Renal cortical epithelial cell (primary cell): ENCODE data around the gene RAB3IL1. TPM values are rescaled to one million over a fixed set of nuclear protein-coding genes. Genes with fewer than 3 reads are reported as not detected.
"Not testable (repeated sequence)": the region's sequence is repeated elsewhere in the genome, so short reads cannot be mapped to it uniquely, and the experiment has no call there.

ENCODE experiments used
- DNase-seq: peaks from one replicate; pipeline ENCODE4 v3.0.0-alpha.2; 2011; ENCODE audit warnings: low read depth
- total RNA-seq: library from RNA; depleted of rRNA; stranded (reverse); fragments of >200 nt; gene quantifications from 2 replicates; pipeline ENCODE4 v1.2.3, GENCODE V29; 2014

Gene RAB3IL1
- 0.35 and 0.75 TPM in 2 replicates for total RNA-seq

GRCh38 chr11:61917334-61918109 is at the start of gene RAB3IL1:
Gene RAB3IL1, minus strand, starts transcription at chr11:61917566. Its CDS starts 199 bp downstream, at chr11:61917367.
- DNase-seq, result no peak

DNA sequence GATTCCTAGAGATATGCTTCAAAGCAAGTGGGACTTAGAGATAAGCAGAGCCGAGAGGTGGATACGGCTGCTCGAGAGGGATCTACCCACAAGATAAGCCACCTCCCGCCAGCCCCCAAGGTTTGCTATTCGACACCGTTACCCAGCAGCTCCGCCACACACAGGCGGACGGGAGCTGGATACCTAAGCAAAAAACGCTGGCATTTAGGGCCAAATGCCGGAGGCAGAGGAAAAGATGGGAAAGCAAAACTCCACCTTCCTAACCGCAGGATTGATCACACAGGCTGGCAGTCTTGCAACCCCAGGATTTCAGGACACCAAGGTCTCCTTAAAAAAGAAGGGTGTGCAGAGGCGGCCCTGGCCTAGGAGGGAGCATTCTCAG is 49.4 kb upstream of the RAB3IL1 start:
- no peak for DNase-seq

DNA sequence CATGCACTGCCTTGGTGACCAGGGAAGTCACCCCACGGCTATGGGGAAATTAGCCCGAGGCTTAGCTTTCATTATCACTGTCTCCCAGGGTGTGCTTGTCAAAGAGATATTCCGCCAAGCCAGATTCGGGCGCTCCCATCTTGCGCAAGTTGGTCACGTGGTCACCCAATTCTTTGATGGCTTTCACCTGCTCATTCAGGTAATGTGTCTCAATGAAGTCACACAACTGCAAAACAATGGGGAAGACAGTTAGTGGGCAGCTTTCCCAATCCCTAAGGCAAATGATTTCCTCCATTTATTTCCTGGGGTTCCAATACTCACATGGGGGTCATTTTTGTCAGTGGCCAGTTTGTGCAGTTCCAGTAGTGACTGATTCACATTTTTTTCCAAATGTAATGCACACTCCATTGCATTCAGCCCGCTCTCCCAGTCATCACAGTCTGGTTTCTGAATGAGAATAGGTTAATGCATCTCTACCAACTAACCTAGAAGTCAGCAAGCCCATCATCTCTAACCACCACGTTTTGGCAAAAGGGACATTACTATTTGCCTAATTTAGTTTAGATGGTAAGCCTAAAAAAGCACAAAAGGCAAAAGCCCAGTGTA is 47.4 kb upstream of the RAB3IL1 start:
- DNase-seq, result not testable (repeated sequence)

GRCh38 chr11:61964058-61964665 is 46.8 kb upstream of the RAB3IL1 start:
- DNase-seq, result no peak

DNA sequence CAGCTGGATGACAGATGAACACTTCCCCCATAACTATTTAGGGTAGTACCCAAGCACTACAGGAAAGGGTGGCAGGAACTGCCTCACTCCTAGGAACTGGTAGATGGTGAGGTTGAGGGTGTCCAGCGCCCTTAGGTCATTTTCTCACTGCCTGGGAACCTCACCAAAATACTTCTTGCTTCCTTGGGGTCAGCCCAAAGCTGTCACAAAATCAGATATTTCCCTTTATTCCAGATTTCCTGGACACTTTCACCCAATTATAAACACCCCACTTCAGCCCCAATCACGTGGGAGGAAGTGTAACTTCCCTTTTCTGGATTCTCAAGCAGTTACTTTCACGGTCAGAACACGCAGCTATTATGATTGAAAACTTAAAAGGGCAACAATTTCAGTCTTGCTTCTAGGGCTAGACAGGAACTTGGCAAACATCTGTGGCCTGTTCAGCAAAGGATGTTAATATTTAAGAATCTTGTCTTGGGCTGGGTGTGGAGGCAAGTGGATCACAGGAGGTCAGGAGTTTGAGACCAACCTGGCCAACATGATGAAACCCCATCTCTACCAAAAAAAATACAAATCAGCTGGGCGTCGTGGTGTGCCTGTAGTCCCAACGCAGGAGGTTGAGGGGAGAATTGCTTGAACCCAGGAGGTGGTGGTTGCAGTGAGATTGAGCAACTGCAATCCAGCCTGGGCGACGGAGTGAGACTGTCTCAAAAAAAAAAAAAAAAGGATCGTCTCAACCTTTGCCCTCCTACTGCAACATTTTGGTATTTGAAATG is 46.1 kb upstream of the RAB3IL1 start:
- peak; percentile 87 for DNase-seq

DNA sequence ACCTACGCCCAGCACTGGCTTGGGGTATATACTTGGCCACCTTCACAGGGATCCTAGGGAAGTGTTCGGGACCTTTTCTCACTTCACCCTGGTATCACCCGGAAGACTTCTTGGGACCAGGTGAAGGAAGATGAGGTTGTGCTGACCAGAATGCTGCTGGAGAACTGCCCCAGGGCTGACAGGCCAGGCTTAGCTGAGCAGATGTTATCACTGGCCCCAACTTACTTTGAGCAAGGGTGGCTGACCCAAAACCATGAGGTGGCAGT is 45.6 kb upstream of the RAB3IL1 start:
- DNase-seq, result peak; percentile 81

- DNase-seq, result peak; percentile 50
Measured at GRCh38 chr11:61962213-61963015, 45.0 kb upstream of the RAB3IL1 start.

GRCh38 chr11:61961570-61962212 is 44.3 kb upstream of the RAB3IL1 start:
- DNase-seq, result peak; percentile 89

GRCh38 chr11:61960532-61960931 is 43.2 kb upstream of the RAB3IL1 start:
- no peak for DNase-seq

DNA sequence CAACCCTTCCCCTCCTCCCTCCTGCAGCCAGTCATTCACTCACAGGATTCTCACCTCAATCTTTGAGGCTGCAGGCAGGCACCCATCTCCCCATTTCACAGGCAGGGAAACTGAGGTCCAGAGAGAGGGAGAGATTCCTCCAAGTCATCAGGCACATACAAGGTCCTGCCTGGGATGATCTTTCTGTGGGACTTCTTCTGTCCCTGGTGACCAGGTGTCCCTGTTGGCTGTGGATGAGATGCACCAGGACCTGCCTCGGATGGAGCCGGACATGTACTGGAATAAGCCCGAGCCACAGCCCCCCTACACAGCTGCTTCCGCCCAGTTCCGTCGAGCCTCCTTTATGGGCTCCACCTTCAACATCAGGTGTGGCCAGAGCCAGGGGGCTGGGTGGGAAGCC is 42.3 kb upstream of the RAB3IL1 start:
- DNase-seq, result no peak

GRCh38 chr11:61959114-61959513 is 41.7 kb upstream of the RAB3IL1 start:
- DNase-seq, result no peak

- no peak for DNase-seq
Measured at GRCh38 chr11:61958590-61958989, 41.2 kb upstream of the RAB3IL1 start.

DNA sequence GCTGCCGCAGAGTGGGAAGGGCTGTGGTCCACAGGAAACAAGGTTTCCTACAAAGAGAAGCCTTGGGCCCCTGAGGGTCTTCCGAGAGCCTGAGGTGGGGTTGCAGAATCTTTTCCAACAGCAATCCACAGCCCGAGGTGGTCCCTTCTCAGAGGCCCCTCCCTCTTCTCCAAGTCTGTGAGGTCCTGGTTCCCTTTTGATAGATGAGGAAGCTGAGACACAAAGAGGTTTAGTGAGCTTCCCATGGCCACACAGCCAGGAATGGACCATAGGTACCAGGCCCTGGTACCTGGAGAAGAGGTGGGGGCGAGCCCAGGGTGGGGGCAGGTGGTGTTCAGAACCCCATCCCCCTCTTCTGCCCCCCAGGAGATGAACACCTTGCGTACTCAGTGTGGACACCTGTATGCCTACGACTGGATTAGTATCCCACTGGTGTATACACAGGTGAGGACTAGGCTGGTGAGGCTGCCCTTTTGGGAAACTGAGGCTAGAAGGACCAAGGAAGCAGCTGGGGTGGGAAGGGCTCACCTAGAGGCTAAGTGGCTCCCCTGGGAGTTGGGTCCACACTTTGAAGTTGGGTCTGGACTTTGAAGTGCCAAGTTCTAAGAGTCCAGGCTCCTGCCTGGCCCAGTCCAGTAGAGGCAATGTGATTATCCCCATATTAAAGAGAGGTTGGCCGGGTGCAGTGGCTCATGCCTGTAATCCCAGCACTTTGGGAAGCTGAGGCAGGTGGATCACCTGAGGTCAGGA is 39.8 kb upstream of the RAB3IL1 start:
- DNase-seq, result no peak

DNA sequence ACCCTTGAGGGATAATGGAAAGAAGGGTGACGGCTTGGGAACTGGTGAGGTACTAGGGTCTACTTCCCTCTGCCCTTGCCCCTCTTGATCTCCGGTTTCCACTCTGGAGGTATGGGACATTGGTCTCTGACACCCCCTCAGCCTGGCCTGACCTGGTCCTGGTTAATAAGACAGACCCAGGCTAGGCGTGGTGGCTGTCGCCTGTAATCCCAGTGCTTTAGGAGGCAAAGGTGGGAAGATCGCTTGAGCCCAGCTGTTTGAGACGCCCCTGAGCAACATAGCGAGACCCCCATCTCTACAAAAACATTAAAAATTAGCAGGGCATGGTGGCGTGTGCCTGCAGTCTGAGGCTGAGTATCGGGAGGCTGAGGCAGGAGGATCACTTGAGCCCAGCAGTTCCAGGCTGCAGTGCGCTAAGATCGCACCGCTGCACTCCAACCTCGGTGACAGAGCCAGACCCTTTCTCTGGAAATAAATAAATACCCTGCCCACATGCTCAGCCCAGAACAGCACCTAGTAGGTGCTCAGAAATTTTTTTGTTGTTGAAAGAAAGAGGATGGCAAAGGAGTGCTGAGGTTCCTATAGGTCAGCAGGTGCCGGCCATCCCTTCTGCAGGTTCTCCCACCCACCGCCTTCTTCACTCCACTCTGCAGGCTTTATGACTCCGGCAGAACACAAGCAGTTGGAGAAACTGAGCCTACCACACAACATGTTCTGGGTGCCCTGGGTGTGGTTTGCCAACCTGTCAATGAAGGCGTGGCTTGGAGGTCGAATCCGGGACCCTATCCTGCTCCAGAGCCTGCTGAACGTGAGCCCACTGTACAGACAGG is 39.0 kb upstream of the RAB3IL1 start:
- DNase-seq, result no peak

- no peak for DNase-seq
Measured at GRCh38 chr11:61955422-61956135, 38.2 kb upstream of the RAB3IL1 start.

DNA sequence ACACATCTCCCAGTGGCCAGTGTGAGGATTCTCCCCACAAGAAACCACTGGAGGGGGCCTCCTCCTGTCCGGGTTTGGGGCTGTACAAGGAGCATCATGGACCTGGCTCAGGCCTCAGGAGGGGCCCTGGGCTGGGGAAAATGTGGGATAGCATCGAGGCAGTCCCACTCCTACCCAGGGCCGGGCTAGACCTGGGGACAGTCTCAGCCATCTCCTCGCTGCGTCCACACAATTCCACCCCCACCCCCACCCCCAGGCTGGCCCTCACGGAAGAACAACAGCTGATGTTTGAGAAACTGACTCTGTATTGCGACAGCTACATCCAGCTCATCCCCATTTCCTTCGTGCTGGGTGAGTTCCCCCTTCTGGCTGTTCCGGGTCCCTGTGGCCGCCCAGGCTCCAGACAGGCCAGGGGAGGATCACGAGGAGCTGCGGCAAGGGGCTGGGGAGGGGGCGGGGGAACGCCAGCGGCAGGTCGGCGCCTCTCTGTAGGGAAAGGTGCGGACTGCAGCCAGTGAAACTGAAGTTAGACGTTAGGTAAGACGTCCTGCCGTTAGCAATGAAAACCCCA is 37.6 kb upstream of the RAB3IL1 start:
- DNase-seq, result peak; percentile 80

GRCh38 chr11:61954106-61954850 is 36.9 kb upstream of the RAB3IL1 start:
- DNase-seq, result no peak

DNA sequence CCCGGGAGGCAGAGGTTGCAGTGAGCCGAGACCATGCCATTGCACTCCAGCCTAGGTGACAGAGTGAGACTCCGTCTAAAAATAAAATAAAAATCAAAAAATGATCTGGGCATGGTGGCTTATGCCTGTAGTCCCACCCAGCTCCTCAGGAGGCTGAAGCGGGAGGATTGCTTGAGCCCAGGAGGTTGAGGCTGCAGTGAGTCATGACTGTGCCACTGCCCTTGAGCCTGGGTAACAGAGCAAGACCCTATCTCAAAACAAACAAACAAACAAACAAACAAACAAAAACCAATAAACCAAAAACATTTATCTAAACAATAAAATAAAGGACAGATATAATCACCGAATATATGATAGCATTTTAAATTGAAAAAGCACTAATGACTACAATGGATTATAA is 36.3 kb upstream of the RAB3IL1 start:
- DNase-seq, result not testable (repeated sequence)
